Occipital lobe (tissue), 2 donors: ENCODE data around the gene TAAR1. TPM values are rescaled to one million over a fixed set of nuclear protein-coding genes. Genes with fewer than 3 reads are reported as not detected.
"Not testable (repeated sequence)": the region's sequence is repeated elsewhere in the genome, so short reads cannot be mapped to it uniquely, and the experiment has no call there.

Experiments used
- DNase-seq: peaks from one replicate; lab custom pipeline; 2025; lab: John Stamatoyannopoulos, UW
- total RNA-seq: library from RNA; depleted of rRNA; stranded (reverse); fragments of >200 nt; gene quantifications from one replicate; pipeline ENCODE4 v1.2.3, GENCODE V29; 2014

TAAR1 gene
- not detected for total RNA-seq

GRCh38 chr6:132659082-132659481, at the start of gene TAAR1:
TSS of gene TAAR1 (minus strand) at chr6:132659182. CDS start at chr6:132646003, 13,179 bp downstream.
- no peak for DNase-seq

- DNase-seq: no peak
Measured at GRCh38 chr6:132708771-132709170, 49.8 kb upstream of the TAAR1 start.

GRCh38 chr6:132708002-132708401, 49.0 kb upstream of the TAAR1 start:
- no peak for DNase-seq

GRCh38 chr6:132706756-132707155, 47.8 kb upstream of the TAAR1 start:
- DNase-seq: not testable (repeated sequence)

GRCh38 chr6:132703936-132704335, 45.0 kb upstream of the TAAR1 start:
- DNase-seq: no peak

GRCh38 chr6:132698608-132699007, 39.6 kb upstream of the TAAR1 start:
- DNase-seq: no peak

- DNase-seq: no peak
Measured at GRCh38 chr6:132695773-132696172, 36.8 kb upstream of the TAAR1 start.

- no peak for DNase-seq
Measured at GRCh38 chr6:132693478-132693877, 34.5 kb upstream of the TAAR1 start.

GRCh38 chr6:132690678-132691077, 31.7 kb upstream of the TAAR1 start:
- no peak for DNase-seq

GRCh38 chr6:132687306-132687705, 28.3 kb upstream of the TAAR1 start:
- DNase-seq: no peak

GRCh38 chr6:132686531-132686930, 27.5 kb upstream of the TAAR1 start:
- DNase-seq: no peak

- DNase-seq: no peak
Measured at GRCh38 chr6:132685009-132685408, 26.0 kb upstream of the TAAR1 start.

- DNase-seq: no peak
Measured at GRCh38 chr6:132684272-132684671, 25.3 kb upstream of the TAAR1 start.

GRCh38 chr6:132683543-132683942, 24.6 kb upstream of the TAAR1 start:
- no peak for DNase-seq

- not testable (repeated sequence) for DNase-seq
Measured at GRCh38 chr6:132679094-132679493, 20.1 kb upstream of the TAAR1 start.

- DNase-seq: no peak
Measured at GRCh38 chr6:132675749-132676148, 16.8 kb upstream of the TAAR1 start.

GRCh38 chr6:132675002-132675401, 16.0 kb upstream of the TAAR1 start:
- no peak for DNase-seq

- no peak for DNase-seq
Measured at GRCh38 chr6:132673376-132674094, 14.6 kb upstream of the TAAR1 start.

GRCh38 chr6:132671295-132671694, 12.3 kb upstream of the TAAR1 start:
- no peak for DNase-seq

- DNase-seq: no peak
Measured at GRCh38 chr6:132669690-132670291, 10.8 kb upstream of the TAAR1 start.

GRCh38 chr6:132666118-132666517, 7.1 kb upstream of the TAAR1 start:
- no peak for DNase-seq

- no peak for DNase-seq
Measured at GRCh38 chr6:132664309-132665034, 5.5 kb upstream of the TAAR1 start.

- no peak for DNase-seq
Measured at GRCh38 chr6:132663661-132664060, 4.7 kb upstream of the TAAR1 start.
